Activated B cell treated with CpG ODN at 0.5 μM for 24 hours (primary cell): ENCODE measurements around the gene UBAC2. TPM values are rescaled to one million over a fixed set of nuclear protein-coding genes. Genes with fewer than 3 reads are reported as not detected.

Experiments
- ATAC-seq: fragments of 200-7000 bp; cut with Tn5 transposase; one replicate; pipeline ENCODE4 v1.10.0; 2021; ENCODE audit warnings: low read depth, mild to moderate bottlenecking, moderate library complexity
- CTCF ChIA-PET: fragments of 350-600 bp; sonication (Branson Sonifier 250); formaldehyde crosslinking; loops from one replicate; lab custom pipeline; 2021; ENCODE audit warnings: antibody characterized with exemption; lab: Charles Lee
- POLR2A ChIA-PET: fragments of 350-600 bp; sonication (Branson Sonifier 250); formaldehyde crosslinking; loops from one replicate; lab custom pipeline; 2021; ENCODE audit warnings: antibody characterized with exemption; lab: Charles Lee
- DNase-seq: peaks from one replicate; pipeline ENCODE4 v3.0.0; 2022
- H3K27ac Mint-ChIP-seq: one replicate; pipeline ENCODE4 v1.8.0; 2020; ENCODE audit warnings: mixed read lengths
- H3K27me3 Mint-ChIP-seq: one replicate; pipeline ENCODE4 v1.8.0; 2021; ENCODE audit warnings: mixed read lengths
- H3K36me3 Mint-ChIP-seq: one replicate; pipeline ENCODE4 v1.8.0; 2021; ENCODE audit warnings: low read depth, mixed read lengths
- H3K4me1 Mint-ChIP-seq: one replicate; pipeline ENCODE4 v1.8.0; 2021; ENCODE audit warnings: mixed read lengths
- H3K4me3 Mint-ChIP-seq: one replicate; pipeline ENCODE4 v1.8.0; 2020; ENCODE audit warnings: mild to moderate bottlenecking, mixed read lengths
- H3K9me3 Mint-ChIP-seq: one replicate; pipeline ENCODE4 v1.8.0; 2020; ENCODE audit warnings: mixed read lengths
- CTCF ChIP-seq: fragments of 200-600 bp; IDR thresholded peaks from one replicate; pipeline ENCODE4 v1.8.0; 2022; ENCODE audit warnings: antibody characterized with exemption, mild to moderate bottlenecking
- intact Hi-C: fragments of 100-400 bp; cut with micrococcal nuclease; formaldehyde crosslinking; loops from one replicate; pipeline ENCODE4 v1.15.1; 2024
- total RNA-seq: library from RNA; stranded (reverse); gene quantifications from 2 replicates; pipeline ENCODE4 v1.2.3, GENCODE V29; 2022

UBAC2 gene
- total RNA-seq, 1 donor from 2014 or later: 51.0 TPM

- ChIA-PET CTCF (no interaction called here), POLR2A (no interaction called here)
- intact Hi-C loops: no loop called here
- Mint-ChIP-seq H3K27ac (no peak overlapping the region), H3K9me3 (no peaks in the 10 kb centered on the region), H3K4me1 (peaks cover 36% of the 10 kb centered on the region), H3K36me3 (peaks cover 56% of the 10 kb centered on the region), H3K4me3 (no peak overlapping the region), H3K27me3 (no peaks in the 10 kb centered on the region)
- DNase-seq (no peak), ATAC-seq (no peak)
- TF ChIP-seq CTCF: no peak
Observed at GRCh38 chr13:99316224-99316623, 115.6 kb downstream of the UBAC2 start.

DNA sequence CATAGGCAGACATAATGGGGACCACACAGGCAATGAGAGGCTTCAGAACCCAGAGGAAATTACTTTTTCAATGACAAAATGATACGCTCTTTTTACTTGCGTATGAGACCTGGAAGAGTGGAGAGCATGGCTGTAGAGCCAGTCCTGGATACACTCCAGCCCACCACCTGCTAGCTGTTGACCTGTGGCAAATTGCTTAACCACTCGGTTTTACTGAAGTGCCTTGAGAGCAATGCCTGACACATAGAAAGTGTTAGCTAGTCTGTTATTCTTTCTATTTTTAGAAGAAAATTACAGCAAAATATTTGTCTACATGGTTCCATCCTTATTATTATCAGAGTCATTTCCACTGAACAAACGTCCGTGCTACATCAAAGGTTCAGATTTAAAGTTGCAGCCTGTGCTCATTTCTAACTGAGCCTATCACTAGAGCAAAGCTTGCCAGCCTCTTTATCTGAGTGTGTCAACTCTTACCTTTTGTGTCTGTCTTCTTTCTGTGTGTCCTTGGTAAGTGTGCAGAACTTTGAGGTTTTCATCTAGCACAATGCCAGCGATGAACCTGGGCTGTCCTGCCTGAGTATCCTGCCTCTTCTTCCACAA lies 116.1 kb downstream of the UBAC2 start:
- Mint-ChIP-seq H3K27ac (peak overlapping the region; percentile 30), H3K4me3 (no peak overlapping the region)

DNA sequence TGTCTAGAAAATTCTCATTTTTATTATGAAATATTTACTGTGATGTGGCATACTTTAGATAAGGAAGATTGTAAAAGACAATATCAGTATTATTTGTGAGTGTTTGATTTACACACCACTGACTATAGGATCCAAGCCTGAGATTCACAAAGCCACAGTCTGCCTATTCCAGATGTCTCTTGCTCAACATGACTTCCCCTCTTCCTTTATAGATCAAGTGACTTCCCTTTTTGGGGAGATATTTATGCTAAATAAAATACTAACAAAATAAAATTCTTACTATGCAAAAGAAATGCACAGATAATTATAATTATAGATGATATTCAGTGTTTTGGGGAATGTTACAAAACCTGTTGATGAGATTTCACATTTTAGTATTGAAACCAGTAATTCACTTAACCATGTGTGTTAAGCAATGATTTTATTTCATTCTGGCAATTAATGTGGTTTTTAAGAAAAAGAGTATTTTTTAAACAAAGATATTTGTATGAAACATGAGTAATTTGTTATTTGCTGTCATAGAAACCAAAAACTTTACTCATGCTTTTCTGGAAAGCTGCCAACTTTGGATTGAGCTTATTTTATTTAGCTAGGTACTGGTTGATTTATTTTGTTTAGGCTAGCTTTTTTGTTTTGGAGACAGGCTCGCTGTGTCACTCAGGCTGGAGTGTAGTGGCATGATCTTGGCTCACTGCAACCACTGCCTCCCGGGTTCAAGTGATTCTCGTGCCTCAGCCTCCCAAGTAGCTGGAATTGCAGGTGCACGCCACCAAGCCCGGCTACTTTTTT lies 120.2 kb downstream of the UBAC2 start:
- DNase-seq: no peak
- CTCF ChIA-PET: interaction anchor here (0.8 to 2.4 kb wide), 6 partner anchors 15 to 116 kb away, joined by 3 to 16 read pairs (median 4); no protein-coding TSS in a partner anchor
- POLR2A ChIA-PET: interaction anchor here (0.6 to 2.2 kb wide), 8 partner anchors 12 to 61 kb away, joined by 3 to 22 read pairs (median 7); no protein-coding TSS in a partner anchor

More for the DNA sequence above, 116.1 kb downstream of the UBAC2 start:
- peaks cover 36% of the 10 kb centered on the region for H3K4me1 Mint-ChIP-seq
- no peaks in the 10 kb centered on the region for H3K9me3 Mint-ChIP-seq
- H3K27me3 Mint-ChIP-seq: no peaks in the 10 kb centered on the region
- TF ChIP-seq CTCF: no peak
- no peak for DNase-seq
- CTCF ChIA-PET: no interaction called here
- no peak for ATAC-seq
- H3K36me3 Mint-ChIP-seq: peaks cover 56% of the 10 kb centered on the region
- intact Hi-C loops: no loop called here
- POLR2A ChIA-PET: no interaction called here

DNA sequence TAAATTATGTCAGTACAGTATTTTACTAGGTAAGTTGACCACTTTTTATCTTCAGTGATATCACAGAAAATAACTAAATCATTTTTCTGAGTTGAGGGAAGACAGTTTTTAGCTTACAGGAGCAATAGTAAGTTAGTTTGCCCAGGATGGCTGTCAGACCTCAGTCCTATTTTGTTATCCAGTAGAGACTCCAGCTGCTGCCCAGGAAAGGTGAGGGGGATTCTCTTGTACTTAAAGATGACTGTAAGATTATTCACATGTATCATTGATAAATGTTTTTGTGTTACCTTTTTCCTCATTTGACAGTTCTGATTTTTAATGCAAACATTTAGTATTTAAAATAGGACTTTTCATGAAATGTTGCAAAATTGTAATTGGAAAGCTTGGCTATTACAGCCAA lies 121.1 kb downstream of the UBAC2 start:
- POLR2A ChIA-PET: interaction anchor here (0.8 to 2.2 kb wide), 20 partner anchors 9 to 66 kb away, joined by 3 to 22 read pairs (median 5); partner anchors contain the start of gene GPR183
- Mint-ChIP-seq H3K4me1 (peaks cover 59% of the 10 kb centered on the region), H3K27ac (peak overlapping the region; percentile 91), H3K9me3 (no peaks in the 10 kb centered on the region), H3K36me3 (peaks cover 40% of the 10 kb centered on the region), H3K4me3 (peak overlapping the region; percentile 56), H3K27me3 (no peaks in the 10 kb centered on the region)
- intact Hi-C loops: loop anchor here (1.0 kb wide), 7 partner anchors 14 to 66 kb away; partner anchors contain the start of gene GPR183
- ATAC-seq (no peak), DNase-seq (no peak)
- no peak for TF ChIP-seq CTCF
- CTCF ChIA-PET: interaction anchor here (0.9 to 2.4 kb wide), 9 partner anchors 14 to 115 kb away, joined by 3 to 16 read pairs (median 3); no protein-coding TSS in a partner anchor

More for the DNA sequence above, 120.2 kb downstream of the UBAC2 start:
- Mint-ChIP-seq H3K27ac (peak overlapping the region; percentile 91), H3K36me3 (peaks cover 47% of the 10 kb centered on the region), H3K4me1 (peaks cover 52% of the 10 kb centered on the region), H3K9me3 (no peaks in the 10 kb centered on the region), H3K4me3 (no peak overlapping the region), H3K27me3 (no peaks in the 10 kb centered on the region)
- intact Hi-C loops: no loop called here
- TF ChIP-seq CTCF: no peak
- ATAC-seq: no peak
